Astrocyte of the cerebellum (primary cell): ENCODE data around the gene SMYD4.

ENCODE experiments used
- DNase-seq: peaks from one replicate; pipeline ENCODE4 v3.0.0-alpha.2; 2011; ENCODE audit warnings: low read depth
- H3K4me3 ChIP-seq: 2 replicates; pipeline ENCODE4 v1.5.1; 2011; ENCODE audit warnings: mild to moderate bottlenecking, low read depth, low read length, moderate library complexity
- in situ Hi-C: cut with HindIII; loops from 2 replicates; pipeline ENCODE4 v1.10.0; 2017; ENCODE audit warnings: low sequenced_read_pairs
- TF ChIP-seq, protein P1 (sequence below): IDR thresholded peaks from 2 replicates; pipeline ENCODE4 v1.5.1; 2012; ENCODE audit warnings: low read length, low read depth, moderate library complexity, mild to moderate bottlenecking; ENCODE audit errors: missing control alignments

The SMYD4 gene, protein sequence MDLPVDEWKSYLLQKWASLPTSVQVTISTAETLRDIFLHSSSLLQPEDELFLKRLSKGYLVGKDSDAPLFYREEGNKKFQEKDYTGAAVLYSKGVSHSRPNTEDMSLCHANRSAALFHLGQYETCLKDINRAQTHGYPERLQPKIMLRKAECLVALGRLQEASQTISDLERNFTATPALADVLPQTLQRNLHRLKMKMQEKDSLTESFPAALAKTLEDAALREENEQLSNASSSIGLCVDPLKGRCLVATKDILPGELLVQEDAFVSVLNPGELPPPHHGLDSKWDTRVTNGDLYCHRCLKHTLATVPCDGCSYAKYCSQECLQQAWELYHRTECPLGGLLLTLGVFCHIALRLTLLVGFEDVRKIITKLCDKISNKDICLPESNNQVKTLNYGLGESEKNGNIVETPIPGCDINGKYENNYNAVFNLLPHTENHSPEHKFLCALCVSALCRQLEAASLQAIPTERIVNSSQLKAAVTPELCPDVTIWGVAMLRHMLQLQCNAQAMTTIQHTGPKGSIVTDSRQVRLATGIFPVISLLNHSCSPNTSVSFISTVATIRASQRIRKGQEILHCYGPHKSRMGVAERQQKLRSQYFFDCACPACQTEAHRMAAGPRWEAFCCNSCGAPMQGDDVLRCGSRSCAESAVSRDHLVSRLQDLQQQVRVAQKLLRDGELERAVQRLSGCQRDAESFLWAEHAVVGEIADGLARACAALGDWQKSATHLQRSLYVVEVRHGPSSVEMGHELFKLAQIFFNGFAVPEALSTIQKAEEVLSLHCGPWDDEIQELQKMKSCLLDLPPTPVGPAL

DNA sequence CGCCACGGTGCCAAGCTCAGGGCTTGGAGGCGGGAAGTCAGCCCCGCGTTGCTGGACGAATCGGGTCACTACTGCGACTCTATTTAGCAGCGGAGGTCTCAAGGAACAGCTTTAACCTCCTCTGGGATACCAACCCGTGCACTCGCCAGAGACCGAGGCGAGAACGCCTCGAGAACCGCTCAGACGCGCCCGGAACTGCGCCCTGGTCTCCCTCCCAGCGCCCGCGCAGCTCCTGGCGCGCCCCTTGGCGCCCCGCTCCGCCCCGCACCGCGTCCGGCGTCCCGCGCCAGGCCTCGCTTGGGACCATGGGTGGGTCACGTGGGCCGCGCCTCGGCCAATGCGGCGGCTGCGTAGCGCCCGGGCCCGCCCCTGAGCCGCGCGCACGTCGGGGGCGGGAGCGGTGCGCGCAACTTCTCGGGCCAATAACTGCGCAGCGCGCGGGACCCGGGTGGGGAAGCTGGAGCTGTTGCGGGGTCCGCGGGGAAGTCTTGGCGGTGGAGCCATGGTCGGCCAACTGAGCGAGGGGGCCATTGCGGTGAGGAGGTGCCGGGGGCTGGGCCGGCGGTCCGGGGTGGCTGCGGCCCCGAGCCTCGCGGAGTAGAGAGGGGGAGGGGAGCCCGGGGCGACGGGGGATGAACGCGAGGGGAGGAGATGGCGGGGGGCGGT lies at the start of gene SMYD4, which contains the start of gene RPA1:
TSS of gene SMYD4 (minus strand) at position 311 of the 666 bp plus-strand sequence. CDS start 1,908 bp downstream, outside the sequence.
TSS of gene RPA1 (plus strand) at position 414 of the 666 bp plus-strand sequence. CDS start at position 503, 89 bp downstream.
- H3K4me3 ChIP-seq, result peak within 1 kb of the TSS; percentile 75
- in situ Hi-C loops, result no loop called here
- TF ChIP-seq, protein P1, sequence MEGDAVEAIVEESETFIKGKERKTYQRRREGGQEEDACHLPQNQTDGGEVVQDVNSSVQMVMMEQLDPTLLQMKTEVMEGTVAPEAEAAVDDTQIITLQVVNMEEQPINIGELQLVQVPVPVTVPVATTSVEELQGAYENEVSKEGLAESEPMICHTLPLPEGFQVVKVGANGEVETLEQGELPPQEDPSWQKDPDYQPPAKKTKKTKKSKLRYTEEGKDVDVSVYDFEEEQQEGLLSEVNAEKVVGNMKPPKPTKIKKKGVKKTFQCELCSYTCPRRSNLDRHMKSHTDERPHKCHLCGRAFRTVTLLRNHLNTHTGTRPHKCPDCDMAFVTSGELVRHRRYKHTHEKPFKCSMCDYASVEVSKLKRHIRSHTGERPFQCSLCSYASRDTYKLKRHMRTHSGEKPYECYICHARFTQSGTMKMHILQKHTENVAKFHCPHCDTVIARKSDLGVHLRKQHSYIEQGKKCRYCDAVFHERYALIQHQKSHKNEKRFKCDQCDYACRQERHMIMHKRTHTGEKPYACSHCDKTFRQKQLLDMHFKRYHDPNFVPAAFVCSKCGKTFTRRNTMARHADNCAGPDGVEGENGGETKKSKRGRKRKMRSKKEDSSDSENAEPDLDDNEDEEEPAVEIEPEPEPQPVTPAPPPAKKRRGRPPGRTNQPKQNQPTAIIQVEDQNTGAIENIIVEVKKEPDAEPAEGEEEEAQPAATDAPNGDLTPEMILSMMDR, result no peak
- DNase-seq, result peak; percentile 55

DNA sequence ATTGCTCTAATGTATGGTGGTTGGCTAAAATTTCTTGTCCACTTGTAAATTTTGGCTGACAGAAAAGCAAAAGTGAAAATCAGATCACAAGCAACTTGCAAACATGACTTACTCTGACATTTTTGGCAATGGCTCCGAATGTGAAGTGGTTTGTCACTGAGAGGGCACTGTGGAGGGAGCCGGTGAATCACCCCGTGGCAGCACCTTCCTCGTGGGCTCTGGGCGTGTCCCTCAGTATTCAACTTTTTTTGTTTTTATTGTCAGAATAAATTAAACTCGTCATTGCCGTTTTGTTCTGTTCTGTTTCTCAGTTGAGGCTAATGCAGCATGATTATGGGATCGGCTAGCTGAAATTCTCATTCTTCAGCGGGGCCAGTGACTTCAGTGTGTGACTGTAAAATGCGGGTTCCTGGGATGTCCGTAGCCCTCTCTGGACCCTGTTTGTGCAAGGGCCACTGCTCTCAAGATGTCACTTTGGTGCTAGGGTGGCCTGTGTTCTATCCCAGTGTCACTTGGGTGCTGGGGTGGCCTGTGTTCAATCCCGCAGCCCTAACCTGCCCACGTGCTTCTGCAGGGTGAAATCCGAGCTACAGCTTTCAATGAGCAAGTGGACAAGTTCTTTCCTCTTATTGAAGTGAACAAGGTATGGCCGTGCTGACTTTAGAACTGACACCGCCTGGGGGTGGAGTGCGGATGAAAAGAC lies 48.9 kb upstream of the SMYD4 start:
- H3K4me3 ChIP-seq, result no peak overlapping the region
- in situ Hi-C loops, result no loop called here
- no peak for DNase-seq
- TF ChIP-seq, protein P1, result no peak

DNA sequence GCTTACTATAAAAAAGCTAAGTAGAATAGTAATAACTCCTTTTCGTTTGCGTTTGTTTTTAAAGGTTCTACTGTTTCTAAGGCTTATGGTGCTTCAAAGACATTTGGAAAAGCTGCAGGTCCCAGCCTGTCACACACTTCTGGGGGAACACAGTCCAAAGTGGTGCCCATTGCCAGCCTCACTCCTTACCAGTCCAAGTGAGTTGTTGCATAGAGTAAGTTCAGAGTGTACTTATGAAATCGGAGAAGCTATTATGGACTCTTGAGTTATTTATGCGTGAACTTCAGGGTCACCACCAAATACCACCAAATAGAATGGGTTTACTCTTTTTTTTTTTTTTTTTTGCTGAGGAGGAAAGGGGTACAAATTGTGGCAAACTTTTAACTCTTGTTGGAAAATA lies 45.9 kb upstream of the SMYD4 start:
- in situ Hi-C loops, result no loop called here

DNA sequence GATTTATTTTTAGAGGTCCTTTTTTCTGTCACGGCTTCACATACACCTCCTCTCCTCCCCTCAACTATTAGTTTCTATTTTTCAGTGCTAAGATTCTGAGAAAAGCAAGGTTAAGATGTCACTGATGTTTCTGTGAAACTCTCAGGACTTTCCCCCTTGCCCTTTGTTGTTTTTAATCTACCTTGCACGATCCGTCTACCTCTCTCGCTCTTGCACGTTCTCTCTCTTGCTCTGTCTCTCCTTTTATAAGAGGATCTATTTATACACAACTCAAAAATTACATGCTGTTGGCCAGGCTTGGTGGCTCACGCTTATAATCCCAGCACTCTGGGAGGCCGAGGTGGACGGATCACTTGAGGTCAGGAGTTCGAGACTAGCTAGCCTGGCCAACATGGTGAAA lies 43.7 kb upstream of the SMYD4 start:
- DNase-seq, result no peak
- TF ChIP-seq, protein P1, result no peak
- no peak overlapping the region for H3K4me3 ChIP-seq
- in situ Hi-C loops, result no loop called here

More for the DNA sequence above, 45.9 kb upstream of the SMYD4 start:
- TF ChIP-seq, protein P1, result no peak
- no peak overlapping the region for H3K4me3 ChIP-seq
- no peak for DNase-seq

DNA sequence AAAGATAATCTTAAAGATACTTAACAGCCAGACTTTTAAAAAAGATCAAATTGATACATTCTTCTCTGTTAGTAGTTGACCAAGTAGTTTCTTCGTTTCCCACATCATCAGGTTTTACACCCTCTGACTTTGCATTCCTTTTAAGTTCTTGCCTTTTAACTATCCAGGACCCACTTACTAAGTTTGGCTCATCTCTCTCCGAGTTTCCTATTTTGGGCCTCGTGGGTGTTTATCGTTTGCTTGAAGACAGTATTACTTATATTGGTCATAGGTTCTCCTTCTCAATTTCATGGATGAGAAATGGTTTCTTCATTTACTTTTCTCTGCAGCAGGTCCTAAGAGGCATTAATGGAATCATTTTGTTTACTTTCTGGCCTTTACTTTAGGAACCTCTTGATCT lies 43.3 kb upstream of the SMYD4 start:
- TF ChIP-seq, protein P1, result no peak
- no peak for DNase-seq
- in situ Hi-C loops, result no loop called here
- H3K4me3 ChIP-seq, result no peak overlapping the region
